ENCODE measurements around the gene ADGRD2. TPM values are rescaled to one million over a fixed set of nuclear protein-coding genes. Genes with fewer than 3 reads are reported as not detected.

ADGRD2 gene
- total and polyA plus RNA-seq, 9 of the 15 experiments (the other 6 are each of a cell fraction or from before 2014, with no cell fraction given), result not detected

GRCh38 chr9:124501771-124502320, 51.6 kb downstream of the ADGRD2 start:
- DNase-seq (ENCODE audit: extremely low read depth in 1 of 4, low spot score in 3 of 4) (no peak), FAIRE-seq (no peak), ATAC-seq (no peak)
- BruUV-seq (replicated peaks), result no TSS peak
- Histone ChIP-seq H3K4me2 (ENCODE audit: insufficient read depth, low read length) (no peak overlapping the region), H3K9me3 (replicated peaks; ENCODE audit: control insufficient read depth, insufficient read depth, low read depth, low read length) (no peaks in the 10 kb centered on the region), H3K9me1 (ENCODE audit: control insufficient read depth, insufficient read depth, low read length) (no peaks in the 10 kb centered on the region), H3K36me3 (ENCODE audit: control insufficient read depth, insufficient read depth, low read length) (no peaks in the 10 kb centered on the region), H3K9ac (ENCODE audit: insufficient read depth in 1 of 2, low read depth in 2 of 2, low read length in 2 of 2) (0 out of 4 replicates have a peak overlapping the region, but pooled peaks of 1 of the 2 experiments have one; percentile 43), H3K4me3 (no peak overlapping the region), H3K27ac (ENCODE audit: extremely low read depth, low read depth, low read length) (no peak overlapping the region), H3K27me3 (ENCODE audit: control insufficient read depth in 2 of 2, insufficient read depth in 2 of 2, low read length in 2 of 2) (peaks cover 31 to 71% of the 10 kb centered on the region in 2 experiments; a peak in 4 of 5 replicates), H3K79me2 (ENCODE audit: control insufficient read depth, insufficient read depth, low read length) (no peaks in the 10 kb centered on the region), H2AFZ (ENCODE audit: low read depth, low read length) (no peak overlapping the region), H4K20me1 (replicated peaks; ENCODE audit: control insufficient read depth, insufficient read depth, low read length) (peaks cover 15% of the 10 kb centered on the region; the same call in 1 of the 2 replicates), H3K4me1 (replicated peaks in 1 of 2; ENCODE audit: control insufficient read depth in 2 of 2, insufficient read depth in 2 of 2, low read length in 2 of 2) (peaks cover 0 to 50% of the 10 kb centered on the region in 2 experiments; a peak in 2 of 5 replicates)
- ChIA-PET CTCF (ENCODE audit: low intra/inter-chr PET ratio) (no interaction called here), POLR2A (interaction anchor here (0.6 to 1.5 kb wide), 4 partner anchors 9 to 347 kb away, joined by 3 to 6 read pairs (median 5); no protein-coding TSS in a partner anchor)
- 19% methylated on average over 11 of the region's 11 CpGs for WGBS (ENCODE audit: insufficient coverage, low coverage, missing lambda C conversion rate)
- intact Hi-C loops (cut with micrococcal nuclease) (no loop called here), in situ Hi-C loops (cut with MboI) (no loop called here)
- TF ChIP-seq, protein P1, sequence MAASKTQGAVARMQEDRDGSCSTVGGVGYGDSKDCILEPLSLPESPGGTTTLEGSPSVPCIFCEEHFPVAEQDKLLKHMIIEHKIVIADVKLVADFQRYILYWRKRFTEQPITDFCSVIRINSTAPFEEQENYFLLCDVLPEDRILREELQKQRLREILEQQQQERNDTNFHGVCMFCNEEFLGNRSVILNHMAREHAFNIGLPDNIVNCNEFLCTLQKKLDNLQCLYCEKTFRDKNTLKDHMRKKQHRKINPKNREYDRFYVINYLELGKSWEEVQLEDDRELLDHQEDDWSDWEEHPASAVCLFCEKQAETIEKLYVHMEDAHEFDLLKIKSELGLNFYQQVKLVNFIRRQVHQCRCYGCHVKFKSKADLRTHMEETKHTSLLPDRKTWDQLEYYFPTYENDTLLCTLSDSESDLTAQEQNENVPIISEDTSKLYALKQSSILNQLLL (CRISPR knock-in tag; IDR thresholded peaks at IDR 0.05; ENCODE audit: borderline replicate concordance), result no peak
- TF ChIP-seq NFRKB (IDR thresholded peaks at IDR 0.05; ENCODE audit: low read depth), result no peak
- TF ChIP-seq ZNF511 (CRISPR knock-in tag; IDR thresholded peaks at IDR 0.05), result no peak
- no peak for TF ChIP-seq ZNF274 (IDR thresholded peaks at IDR 0.05; ENCODE audit: borderline replicate concordance, low read depth, low read length)
- no peak for TF ChIP-seq PHF21A (IDR thresholded peaks at IDR 0.05; ENCODE audit: borderline replicate concordance, low read depth)
- TF ChIP-seq CHD4 (IDR thresholded peaks at IDR 0.05; ENCODE audit: insufficient read depth, insufficient replicate concordance, low read depth, low read length, poor library complexity, severe bottlenecking), result no peak
- TF ChIP-seq, protein P2, sequence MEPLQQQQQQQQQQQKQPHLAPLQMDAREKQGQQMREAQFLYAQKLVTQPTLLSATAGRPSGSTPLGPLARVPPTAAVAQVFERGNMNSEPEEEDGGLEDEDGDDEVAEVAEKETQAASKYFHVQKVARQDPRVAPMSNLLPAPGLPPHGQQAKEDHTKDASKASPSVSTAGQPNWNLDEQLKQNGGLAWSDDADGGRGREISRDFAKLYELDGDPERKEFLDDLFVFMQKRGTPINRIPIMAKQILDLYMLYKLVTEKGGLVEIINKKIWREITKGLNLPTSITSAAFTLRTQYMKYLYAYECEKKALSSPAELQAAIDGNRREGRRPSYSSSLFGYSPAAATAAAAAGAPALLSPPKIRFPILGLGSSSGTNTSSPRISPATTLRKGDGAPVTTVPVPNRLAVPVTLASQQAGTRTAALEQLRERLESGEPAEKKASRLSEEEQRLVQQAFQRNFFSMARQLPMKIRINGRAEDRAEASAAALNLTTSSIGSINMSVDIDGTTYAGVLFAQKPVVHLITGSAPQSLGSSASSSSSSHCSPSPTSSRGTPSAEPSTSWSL (CRISPR knock-in tag; IDR thresholded peaks at IDR 0.05; ENCODE audit: borderline replicate concordance), result no peak
- TF ChIP-seq ZBTB49 (CRISPR knock-in tag; IDR thresholded peaks at IDR 0.05; ENCODE audit: borderline replicate concordance), result no peak
- TF ChIP-seq FOXM1 (IDR thresholded peaks at IDR 0.05; ENCODE audit: low read depth), result no peak
- no peak for TF ChIP-seq FOXM1 (CRISPR knock-in tag; IDR thresholded peaks at IDR 0.05; ENCODE audit: low read depth)
- TF ChIP-seq RCOR1 (IDR thresholded peaks at IDR 0.05; ENCODE audit: borderline replicate concordance in 1 of 2, low read depth in 2 of 2, low read length in 2 of 2), result no peak
- no peak for TF ChIP-seq ZNF324 (CRISPR knock-in tag; IDR thresholded peaks at IDR 0.05)
- TF ChIP-seq ZNF212 (CRISPR knock-in tag; IDR thresholded peaks at IDR 0.05), result no peak
- TF ChIP-seq FIP1L1 (IDR thresholded peaks at IDR 0.05; ENCODE audit: low read depth, low read length, poor library complexity, severe bottlenecking), result no peak
- TF ChIP-seq TAF7 (tag; IDR thresholded peaks at IDR 0.05), result no peak
- TF ChIP-seq SAP30 (IDR thresholded peaks at IDR 0.05; ENCODE audit: borderline replicate concordance, insufficient read depth, low read depth, low read length, poor library complexity, severe bottlenecking), result no peak

All from K562 (cell line).